AG04450 (cell line): ENCODE results near the gene FREM2. TPM values are rescaled to one million over a fixed set of nuclear protein-coding genes. Genes with fewer than 3 reads are reported as not detected.

Experiments used
- CTCF ChIA-PET: fragments of 300-600, 350-600 bp; formaldehyde crosslinking; extraction: SDS; loops from one replicate; lab custom pipeline; 2022; ENCODE audit warnings: antibody characterized with exemption, inconsistent platforms; lab: Charles Lee
- POLR2A ChIA-PET: fragments of 350-600 bp; formaldehyde crosslinking; extraction: SDS; loops from one replicate; lab custom pipeline; 2021; ENCODE audit warnings: antibody characterized with exemption, inconsistent platforms; lab: Yijun Ruan, JAX
- DNase-seq: peaks from one replicate; pipeline ENCODE4 v3.0.0-alpha.2; 2011; ENCODE audit warnings: low read depth, low spot score
- H3K27ac ChIP-seq: one replicate; pipeline ENCODE4 v1.5.1; 2012; ENCODE audit warnings: low read depth, low read length, control low read depth
- H3K27me3 ChIP-seq: one replicate; pipeline ENCODE4 v1.6.0; 2012; ENCODE audit warnings: low read length; ENCODE audit not compliant: control insufficient read depth, insufficient read depth
- H3K4me3 ChIP-seq: 2 replicates; pipeline ENCODE4 v1.5.1; 2011; ENCODE audit warnings: mild to moderate bottlenecking, low read depth, low read length, control low read depth
- H3K9me3 ChIP-seq: 2 replicates; pipeline ENCODE4 v1.5.1; 2012; ENCODE audit warnings: low read length; ENCODE audit not compliant: control insufficient read depth, insufficient read depth
- polyA plus RNA-seq: library from polyadenylated mRNA; depleted of rRNA; stranded (reverse); fragments of >200 nt; gene quantifications from 2 replicates; pipeline ENCODE4 v1.2.3, GENCODE V29; 2011
- TF ChIP-seq, protein P1 (sequence below): IDR thresholded peaks from 2 replicates; pipeline ENCODE4 v1.5.1; 2011; ENCODE audit warnings: low read depth, low read length, control low read depth, inconsistent platforms

The FREM2 gene
- polyA plus RNA-seq, 1 experiment = not detected

DNA sequence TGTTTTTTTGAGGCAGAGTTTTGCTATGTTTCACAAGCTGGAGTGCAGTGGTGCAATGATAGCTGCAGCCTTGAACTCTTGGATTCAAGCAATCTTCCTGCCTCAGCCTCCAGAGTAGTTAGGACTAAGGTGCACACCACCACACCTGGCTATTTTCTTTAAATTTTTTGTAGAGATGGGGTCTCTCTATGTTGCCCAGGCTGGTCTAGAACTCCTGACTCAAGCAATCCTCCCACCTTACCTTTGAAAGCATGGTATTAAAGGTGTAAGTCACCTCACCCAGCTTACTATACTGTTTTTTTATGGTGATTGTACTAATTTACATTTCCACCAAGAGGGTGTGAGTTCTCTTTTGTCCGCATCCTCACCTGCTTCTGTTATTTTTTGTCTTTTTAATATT is 110.0 kb downstream of the FREM2 start:
- ChIA-PET POLR2A (no interaction called here), CTCF (no interaction called here)
- no peaks in the 10 kb centered on the region for H3K9me3 ChIP-seq
- TF ChIP-seq, protein P1, sequence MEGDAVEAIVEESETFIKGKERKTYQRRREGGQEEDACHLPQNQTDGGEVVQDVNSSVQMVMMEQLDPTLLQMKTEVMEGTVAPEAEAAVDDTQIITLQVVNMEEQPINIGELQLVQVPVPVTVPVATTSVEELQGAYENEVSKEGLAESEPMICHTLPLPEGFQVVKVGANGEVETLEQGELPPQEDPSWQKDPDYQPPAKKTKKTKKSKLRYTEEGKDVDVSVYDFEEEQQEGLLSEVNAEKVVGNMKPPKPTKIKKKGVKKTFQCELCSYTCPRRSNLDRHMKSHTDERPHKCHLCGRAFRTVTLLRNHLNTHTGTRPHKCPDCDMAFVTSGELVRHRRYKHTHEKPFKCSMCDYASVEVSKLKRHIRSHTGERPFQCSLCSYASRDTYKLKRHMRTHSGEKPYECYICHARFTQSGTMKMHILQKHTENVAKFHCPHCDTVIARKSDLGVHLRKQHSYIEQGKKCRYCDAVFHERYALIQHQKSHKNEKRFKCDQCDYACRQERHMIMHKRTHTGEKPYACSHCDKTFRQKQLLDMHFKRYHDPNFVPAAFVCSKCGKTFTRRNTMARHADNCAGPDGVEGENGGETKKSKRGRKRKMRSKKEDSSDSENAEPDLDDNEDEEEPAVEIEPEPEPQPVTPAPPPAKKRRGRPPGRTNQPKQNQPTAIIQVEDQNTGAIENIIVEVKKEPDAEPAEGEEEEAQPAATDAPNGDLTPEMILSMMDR = no peak
- no peak overlapping the region for H3K4me3 ChIP-seq
- no peak overlapping the region for H3K27ac ChIP-seq
- DNase-seq = no peak
- H3K27me3 ChIP-seq = no peaks in the 10 kb centered on the region

DNA sequence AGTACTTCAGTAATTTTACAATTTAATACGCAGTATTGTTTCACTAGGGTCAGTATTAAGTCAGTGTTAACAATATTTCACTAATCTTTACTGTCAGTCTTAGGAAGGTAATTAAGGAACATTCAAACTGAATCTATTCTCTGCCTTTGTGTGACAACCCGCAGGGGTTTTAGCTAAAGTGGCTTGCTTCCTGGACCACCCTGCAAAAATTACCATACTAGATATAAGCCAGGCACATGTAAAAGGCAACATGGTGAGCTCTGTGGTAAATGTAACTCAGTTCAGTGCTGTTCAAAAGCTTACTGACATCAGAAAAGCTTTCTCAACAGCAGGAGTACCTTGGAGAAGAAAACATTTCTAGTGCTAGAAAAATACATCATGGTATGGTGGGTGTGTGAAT is 116.7 kb downstream of the FREM2 start:
- POLR2A ChIA-PET = no interaction called here
- Histone ChIP-seq H3K9me3 (peaks cover 3% of the 10 kb centered on the region; the same call in 1 of the 2 replicates), H3K4me3 (no peak overlapping the region), H3K27ac (no peak overlapping the region), H3K27me3 (no peaks in the 10 kb centered on the region)
- TF ChIP-seq, protein P1 = no peak
- CTCF ChIA-PET = no interaction called here
- DNase-seq = no peak

DNA sequence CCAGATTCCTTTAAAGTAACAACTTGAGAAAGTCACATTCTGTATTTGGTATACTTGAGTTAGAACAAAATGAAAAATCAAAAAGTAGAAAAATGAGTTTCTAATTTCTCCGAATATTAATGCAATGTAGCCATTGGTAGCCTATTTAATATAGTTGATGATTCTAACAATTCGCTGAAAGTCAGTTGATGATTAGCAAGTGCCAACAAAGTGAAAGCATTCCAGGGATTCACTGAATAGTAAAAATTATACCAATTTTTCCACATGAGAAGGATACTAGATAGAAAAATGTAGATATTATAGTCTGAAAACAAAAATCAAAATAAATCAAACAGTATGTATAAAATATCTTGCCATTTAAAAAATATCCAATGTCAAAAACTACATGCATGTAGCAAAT is 117.2 kb downstream of the FREM2 start:
- ChIA-PET CTCF (no interaction called here), POLR2A (no interaction called here)
- no peak overlapping the region for H3K27ac ChIP-seq
- H3K9me3 ChIP-seq = peaks cover 3% of the 10 kb centered on the region; the same call in 1 of the 2 replicates
- TF ChIP-seq, protein P1 = no peak
- no peak overlapping the region for H3K4me3 ChIP-seq
- H3K27me3 ChIP-seq = no peaks in the 10 kb centered on the region
- no peak for DNase-seq

DNA sequence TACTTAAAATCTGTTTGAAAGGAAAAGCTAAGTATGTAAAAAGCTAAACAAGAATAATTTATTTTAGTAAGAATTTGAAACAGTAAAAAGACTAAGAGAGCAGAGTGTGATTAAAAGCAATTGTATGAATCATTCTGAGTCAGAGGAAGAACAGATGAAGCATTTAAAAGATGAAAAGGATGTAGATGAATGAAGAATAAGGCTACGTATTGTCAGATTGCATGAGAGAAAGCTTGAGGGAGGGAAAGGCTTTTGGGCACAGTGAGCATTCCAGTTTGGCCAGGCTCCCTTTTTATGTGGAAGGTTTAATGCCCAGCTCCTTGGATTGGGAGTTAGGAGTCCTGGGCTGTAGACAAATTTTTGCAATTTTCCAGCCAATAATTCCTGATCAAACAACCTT is 117.7 kb downstream of the FREM2 start:
- no peak overlapping the region for H3K27ac ChIP-seq
- no peak for DNase-seq
- H3K4me3 ChIP-seq = no peak overlapping the region
- POLR2A ChIA-PET = no interaction called here
- no peaks in the 10 kb centered on the region for H3K27me3 ChIP-seq
- TF ChIP-seq, protein P1 = no peak
- H3K9me3 ChIP-seq = peaks cover 3% of the 10 kb centered on the region; the same call in 1 of the 2 replicates
- CTCF ChIA-PET = no interaction called here

DNA sequence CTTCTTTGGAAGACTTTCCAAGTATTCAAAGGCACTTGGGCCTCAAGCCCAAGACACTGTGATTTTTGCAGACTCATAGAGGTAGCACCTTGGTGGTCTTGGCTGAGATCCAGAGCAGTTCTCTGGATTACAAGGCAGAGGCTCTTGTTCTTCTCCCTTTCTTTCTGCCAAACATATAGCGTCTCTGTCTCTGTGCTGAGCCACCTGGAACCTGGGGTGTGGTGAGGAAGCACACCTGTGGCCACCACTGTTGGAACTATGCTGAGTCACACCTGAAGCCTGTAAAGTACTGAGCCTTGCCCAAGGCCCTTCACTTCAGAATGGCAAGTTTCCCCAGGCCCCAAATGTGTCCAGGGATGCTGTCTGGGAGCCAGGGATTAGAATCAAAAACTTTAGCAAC is 127.5 kb downstream of the FREM2 start:
- ChIA-PET CTCF (no interaction called here), POLR2A (no interaction called here)
- H3K27ac ChIP-seq = no peak overlapping the region
- H3K4me3 ChIP-seq = no peak overlapping the region
- DNase-seq = no peak
- H3K27me3 ChIP-seq = no peaks in the 10 kb centered on the region
- no peaks in the 10 kb centered on the region for H3K9me3 ChIP-seq
- TF ChIP-seq, protein P1 = no peak
